SK-N-DZ (cell line): ENCODE data around the gene EXOC3L1.

ENCODE experiments used
- DNase-seq: peaks from one replicate; pipeline ENCODE4 v3.0.0-alpha.2; 2015; ENCODE audit warnings: low spot score

EXOC3L1 gene

DNA sequence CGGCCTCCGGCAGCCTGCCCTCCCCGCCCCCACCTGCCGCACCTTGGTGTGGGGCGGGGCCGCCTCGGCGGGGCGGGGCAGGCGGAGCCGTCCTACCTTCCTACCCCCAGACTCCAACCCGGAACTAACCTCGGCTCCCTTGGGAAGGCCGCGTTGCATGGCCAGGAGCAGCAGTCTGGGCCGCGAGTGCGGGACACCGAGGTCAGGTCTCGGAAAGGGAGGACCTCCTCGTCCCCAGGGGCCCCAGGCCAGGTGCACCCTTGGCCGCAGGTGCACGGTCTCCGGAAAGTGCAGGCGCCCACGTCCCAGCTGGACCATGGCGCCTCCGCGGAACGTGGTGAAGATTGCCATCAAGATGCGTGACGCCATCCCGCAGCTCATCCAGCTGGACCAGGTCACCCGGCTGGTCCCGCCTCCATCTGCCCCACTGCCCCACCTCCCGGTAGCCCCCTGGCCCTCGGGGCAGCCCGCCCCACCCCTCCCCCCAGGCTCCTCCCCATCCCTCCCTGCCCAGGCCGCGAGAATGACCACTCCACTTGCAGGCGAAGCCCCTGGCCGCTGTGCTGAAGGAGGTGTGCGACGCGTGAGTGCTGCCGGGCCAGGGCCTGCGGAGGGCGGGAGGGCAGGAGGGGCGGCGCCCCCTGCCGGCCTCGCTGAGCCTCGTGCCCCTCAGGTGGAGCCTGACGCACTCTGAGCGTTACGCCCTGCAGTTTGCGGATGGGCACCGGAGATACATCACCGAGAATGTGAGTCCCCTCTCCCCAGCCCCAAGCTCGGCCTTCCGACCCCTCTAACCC lies 9.3 kb upstream of the EXOC3L1 start, which contains the start of gene ELMO3:
Gene ELMO3 (plus strand): TSS at position 121 of the 797 bp plus-strand sequence. CDS start 196 bp downstream, at position 317.
- DNase-seq, result no peak

- no peak for DNase-seq
Measured at GRCh38 chr16:67198238-67198734, 8.3 kb upstream of the EXOC3L1 start.

GRCh38 chr16:67197704-67198103 lies 7.8 kb upstream of the EXOC3L1 start:
- DNase-seq, result no peak

GRCh38 chr16:67196881-67197280 lies 6.9 kb upstream of the EXOC3L1 start:
- DNase-seq, result no peak

- DNase-seq, result no peak
Measured at GRCh38 chr16:67195676-67196075, 5.7 kb upstream of the EXOC3L1 start.

DNA sequence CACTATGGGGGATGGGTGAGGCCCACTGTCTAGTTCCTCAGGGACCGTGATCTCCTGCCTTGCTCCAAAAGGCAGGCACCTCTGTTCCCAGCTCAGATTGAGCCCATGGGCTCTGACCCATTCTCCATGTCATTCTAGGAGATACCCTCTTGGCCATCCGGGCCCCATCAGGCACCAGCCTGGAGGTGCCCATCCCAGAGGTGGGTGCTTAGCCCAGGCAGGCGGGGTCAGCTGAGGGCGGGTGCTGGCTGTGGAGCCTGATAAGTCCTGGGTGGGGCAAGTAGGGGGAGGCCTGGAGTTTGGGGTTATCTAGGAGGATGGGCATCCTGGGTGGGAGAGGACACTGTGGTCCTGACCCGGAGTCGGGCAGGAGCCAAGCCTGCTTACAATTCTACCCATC lies 4.3 kb upstream of the EXOC3L1 start:
- no peak for DNase-seq

DNA sequence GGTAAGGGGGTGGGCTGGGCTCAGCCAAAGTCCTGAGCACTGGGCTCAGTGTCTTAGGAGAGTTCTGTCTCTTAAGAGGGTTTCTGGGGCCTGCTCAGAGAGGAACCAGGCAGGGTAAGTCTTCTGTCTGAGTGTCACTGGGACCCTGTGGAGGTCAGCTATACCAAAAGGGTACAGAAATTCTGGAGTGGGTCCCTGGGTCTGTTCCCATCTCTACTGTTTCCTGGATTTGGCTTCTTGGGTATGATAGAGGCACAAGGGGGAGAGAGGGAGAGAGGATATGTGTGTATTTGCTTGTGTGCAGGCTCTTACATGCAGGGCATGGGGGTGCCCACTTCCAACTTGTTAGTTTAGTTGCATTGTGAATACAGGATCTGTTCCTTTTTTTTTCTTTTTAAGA lies 3.6 kb upstream of the EXOC3L1 start:
- DNase-seq, result no peak

DNA sequence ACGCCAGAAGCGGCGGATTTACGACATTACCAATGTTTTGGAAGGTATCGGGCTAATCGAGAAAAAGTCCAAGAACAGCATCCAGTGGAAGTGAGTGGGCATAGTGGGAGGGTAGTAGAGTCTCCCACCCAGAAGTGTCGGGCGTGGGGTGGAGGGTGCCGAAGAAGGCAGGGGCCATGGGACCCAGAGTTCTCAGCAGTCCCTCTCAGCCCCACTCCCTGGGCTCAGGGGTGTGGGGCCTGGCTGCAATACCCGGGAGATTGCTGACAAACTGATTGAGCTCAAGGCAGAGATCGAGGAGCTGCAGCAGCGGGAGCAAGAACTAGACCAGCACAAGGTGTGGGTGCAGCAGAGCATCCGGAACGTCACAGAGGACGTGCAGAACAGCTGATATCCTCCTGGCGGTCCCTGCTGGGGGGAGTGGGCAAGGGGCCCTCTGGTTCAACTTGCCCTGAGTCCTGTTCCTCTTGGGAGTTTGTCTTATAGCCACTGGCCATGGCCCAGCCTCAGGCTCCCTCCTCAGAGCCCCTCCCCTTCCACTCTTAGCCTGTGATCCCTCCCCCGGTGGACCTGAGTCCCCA lies 2.9 kb upstream of the EXOC3L1 start:
- no peak for DNase-seq

DNA sequence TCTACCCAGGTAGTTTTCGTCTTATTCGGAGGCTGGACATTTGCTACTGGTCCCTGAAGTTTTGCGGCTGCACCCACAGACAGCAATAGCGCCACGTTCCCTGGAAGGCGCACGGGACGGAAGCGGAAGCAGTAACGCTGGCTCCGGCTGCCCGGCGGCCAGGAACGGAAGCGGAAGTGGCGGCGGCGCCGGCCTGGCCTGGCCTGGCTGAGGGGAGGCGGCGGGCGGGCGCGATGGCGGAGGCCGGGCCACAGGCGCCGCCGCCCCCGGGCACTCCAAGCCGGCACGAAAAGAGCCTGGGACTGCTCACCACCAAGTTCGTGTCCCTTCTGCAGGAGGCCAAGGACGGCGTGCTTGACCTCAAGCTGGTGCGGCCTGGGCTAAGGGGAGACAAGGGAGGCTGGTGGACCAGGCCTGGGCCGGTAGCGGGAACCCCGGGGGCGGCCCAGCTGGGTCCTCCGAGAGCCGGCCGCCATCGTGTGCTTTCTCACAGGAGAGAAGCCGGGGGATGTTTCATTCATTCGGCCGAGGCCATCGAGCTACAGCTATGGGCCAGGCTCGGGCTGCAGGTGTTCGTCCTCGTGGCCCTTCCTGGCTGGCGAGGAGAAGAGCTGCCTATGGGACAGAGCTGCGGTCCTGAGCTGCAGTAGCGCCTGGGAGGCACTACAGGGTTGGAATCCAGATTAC lies 2.2 kb upstream of the EXOC3L1 start, which contains the start of gene E2F4:
Gene E2F4 (plus strand): TSS at position 161 of the 687 bp plus-strand sequence. CDS start 73 bp downstream, at position 234.
- DNase-seq, result peak; percentile 87

DNA sequence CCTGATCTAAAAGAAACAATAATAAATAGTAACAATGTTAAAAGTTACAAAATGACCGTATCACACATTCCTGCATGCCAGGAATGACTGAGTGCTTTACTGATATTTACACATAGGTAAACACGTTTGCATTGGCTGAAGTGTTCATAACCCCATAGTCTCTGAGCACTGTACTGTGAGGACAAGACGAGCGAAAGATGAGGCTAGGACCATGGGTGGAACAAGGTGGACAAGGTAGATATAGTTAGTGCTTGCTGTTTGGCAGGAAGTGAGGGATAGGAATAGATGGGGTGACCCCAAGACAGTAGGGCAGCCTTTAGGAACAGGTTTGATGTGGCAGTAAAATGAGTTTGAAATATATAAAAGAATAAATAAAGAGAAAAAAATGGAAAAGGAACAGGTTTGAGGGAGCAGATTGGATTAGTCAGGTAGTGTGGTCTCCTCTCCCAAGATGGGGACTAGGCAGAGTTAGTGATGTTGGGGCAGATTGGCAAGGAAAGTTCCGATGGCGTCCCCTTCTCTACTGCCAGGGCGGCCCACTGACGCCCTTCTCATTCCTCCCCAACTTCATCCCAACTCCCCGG lies 1.6 kb upstream of the EXOC3L1 start:
- no peak for DNase-seq

GRCh38 chr16:67190448-67191399 lies 788 bp upstream of the EXOC3L1 start:
- no peak for DNase-seq

GRCh38 chr16:67188798-67189197 lies 1.1 kb downstream of the EXOC3L1 start:
- no peak for DNase-seq

DNA sequence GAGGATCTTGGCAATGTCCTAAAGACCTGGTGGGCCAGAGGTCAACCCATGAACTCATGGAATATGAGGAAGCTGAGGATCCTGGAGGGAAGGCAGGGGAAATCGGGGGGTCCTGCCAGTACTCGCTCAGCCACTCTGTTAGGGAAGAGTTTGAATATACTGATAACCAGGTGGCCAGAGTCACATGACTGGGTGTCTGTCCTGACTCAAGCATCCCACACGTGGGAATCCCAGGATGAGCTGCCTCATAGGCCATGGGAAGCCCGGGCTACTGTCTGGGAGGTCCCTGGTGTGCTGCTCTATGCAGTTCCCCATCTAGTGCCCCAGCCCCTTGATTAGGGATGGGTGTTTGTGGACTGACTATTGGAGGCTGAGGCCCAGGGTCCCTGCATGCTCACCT lies 1.6 kb downstream of the EXOC3L1 start:
- no peak for DNase-seq

DNA sequence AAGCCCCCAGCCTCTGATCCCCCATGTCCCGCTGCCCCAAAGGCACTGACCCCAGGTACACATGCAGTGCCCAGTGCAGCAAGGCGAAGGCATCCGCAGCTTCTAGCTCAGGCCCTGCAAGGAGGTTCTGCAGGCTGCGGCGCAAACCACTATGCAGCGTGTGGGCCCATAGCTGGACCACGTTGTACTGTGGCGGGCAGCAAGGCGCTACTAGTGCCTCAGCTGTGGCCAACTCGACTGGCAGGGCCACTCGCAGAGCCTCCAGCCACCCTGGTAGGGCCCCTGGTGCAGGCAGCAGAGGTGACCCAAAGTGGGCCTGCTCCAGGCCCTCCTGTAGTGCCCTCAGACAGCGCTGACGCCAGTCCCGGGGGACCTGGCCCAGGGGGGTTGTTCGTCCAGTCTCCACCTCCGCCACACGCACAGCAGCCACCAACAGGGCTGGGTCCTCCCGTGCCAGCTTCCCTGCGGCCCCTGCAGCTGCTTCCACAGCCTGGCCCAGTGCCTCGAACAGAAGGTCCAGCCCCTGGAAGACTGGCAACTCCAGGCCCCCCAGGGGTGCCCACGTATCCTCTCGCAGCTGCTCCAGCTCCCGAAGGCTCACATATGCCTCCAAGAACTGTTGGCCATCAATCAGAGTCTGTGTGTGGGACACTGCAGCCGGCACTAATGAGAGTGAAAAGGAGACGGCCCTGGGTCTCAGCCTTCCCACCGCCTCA lies 2.6 kb downstream of the EXOC3L1 start:
- no peak for DNase-seq

DNA sequence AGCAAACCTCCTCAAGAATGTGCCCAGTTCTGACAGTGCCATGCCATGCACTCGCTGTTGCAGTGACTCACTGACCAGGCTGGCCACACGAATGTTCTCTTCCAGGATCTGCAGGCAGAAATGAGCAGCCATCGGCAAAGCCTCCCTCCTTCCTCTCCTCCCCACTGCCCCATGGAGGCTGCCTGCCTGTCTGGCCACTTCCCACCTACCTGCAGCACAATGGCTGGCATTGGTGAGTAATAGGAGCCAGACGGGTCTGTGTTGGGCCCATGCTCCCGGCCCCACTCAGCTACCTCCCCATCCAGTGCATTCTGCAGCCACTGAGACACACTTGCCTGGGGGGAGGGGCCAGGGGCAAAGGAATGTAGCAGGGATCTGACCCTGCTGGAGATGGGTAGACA lies 3.4 kb downstream of the EXOC3L1 start:
- DNase-seq, result no peak

DNA sequence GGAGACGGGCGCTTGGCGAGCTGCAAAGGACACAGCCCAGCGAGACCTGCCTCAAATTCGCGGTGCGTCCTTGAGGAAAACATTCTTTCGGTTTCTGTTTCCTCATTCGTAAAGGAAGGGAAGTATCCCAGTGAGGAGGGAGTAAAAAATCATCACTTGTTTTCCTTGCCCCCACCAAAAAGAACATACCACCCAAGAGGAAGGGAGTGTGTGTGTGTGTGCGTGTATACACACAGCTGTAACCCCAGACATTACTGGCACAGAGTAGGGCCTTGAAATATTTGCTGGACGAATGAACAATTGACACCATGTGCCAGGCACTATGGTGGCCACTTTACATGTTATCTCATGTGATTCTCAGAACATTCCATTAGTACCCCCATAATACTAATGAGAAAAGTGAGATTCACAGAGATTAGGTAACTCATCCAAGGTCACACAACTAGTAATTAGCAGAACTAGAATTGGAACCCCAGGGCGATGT lies 4.2 kb downstream of the EXOC3L1 start:
- DNase-seq, result no peak

GRCh38 chr16:67184995-67185650 lies 4.8 kb downstream of the EXOC3L1 start:
- peak; percentile 86 for DNase-seq

GRCh38 chr16:67184453-67184994 lies 5.4 kb downstream of the EXOC3L1 start:
- no peak for DNase-seq
